Fibroblast of mammary gland (primary cell): ENCODE data around the gene GALNT14.

Source experiments
- DNase-seq: peaks from one replicate; pipeline ENCODE4 v3.0.0-alpha.2; 2010; ENCODE audit warnings: low read depth
- H3K4me3 ChIP-seq: 2 replicates; pipeline ENCODE4 v1.5.1; 2011; ENCODE audit warnings: low read depth, mild to moderate bottlenecking, low read length, moderate library complexity; ENCODE audit not compliant: control insufficient read depth
- TF ChIP-seq, protein P1 (sequence below): conservative IDR thresholded peaks from 2 replicates; pipeline ENCODE4 v1.5.1; 2011; ENCODE audit warnings: low read depth, low read length, inconsistent platforms; ENCODE audit not compliant: control insufficient read depth, insufficient read depth

The GALNT14 gene

DNA sequence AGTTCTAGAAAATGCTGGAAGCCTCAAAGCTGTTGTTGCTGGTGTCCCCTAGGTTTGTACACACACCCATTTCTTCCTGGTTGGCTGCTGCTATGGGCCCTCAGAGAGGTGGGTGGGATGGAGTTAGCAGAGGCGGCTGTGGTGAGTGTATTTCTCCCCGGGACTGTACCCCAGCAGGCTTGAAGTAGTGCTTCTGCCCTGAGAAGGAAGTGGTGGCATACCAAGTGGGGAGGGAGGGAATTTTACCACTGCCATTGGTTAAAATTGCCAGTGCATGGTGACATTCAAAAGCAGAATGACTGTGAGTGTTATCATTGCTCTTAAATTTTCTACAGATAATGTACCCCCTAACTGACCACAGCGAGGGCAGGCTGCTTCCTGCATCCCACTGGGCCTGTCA lies 205.4 kb downstream of the GALNT14 start:
- no peak for DNase-seq
- no peak overlapping the region for H3K4me3 ChIP-seq
- TF ChIP-seq, protein P1, sequence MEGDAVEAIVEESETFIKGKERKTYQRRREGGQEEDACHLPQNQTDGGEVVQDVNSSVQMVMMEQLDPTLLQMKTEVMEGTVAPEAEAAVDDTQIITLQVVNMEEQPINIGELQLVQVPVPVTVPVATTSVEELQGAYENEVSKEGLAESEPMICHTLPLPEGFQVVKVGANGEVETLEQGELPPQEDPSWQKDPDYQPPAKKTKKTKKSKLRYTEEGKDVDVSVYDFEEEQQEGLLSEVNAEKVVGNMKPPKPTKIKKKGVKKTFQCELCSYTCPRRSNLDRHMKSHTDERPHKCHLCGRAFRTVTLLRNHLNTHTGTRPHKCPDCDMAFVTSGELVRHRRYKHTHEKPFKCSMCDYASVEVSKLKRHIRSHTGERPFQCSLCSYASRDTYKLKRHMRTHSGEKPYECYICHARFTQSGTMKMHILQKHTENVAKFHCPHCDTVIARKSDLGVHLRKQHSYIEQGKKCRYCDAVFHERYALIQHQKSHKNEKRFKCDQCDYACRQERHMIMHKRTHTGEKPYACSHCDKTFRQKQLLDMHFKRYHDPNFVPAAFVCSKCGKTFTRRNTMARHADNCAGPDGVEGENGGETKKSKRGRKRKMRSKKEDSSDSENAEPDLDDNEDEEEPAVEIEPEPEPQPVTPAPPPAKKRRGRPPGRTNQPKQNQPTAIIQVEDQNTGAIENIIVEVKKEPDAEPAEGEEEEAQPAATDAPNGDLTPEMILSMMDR = no peak

DNA sequence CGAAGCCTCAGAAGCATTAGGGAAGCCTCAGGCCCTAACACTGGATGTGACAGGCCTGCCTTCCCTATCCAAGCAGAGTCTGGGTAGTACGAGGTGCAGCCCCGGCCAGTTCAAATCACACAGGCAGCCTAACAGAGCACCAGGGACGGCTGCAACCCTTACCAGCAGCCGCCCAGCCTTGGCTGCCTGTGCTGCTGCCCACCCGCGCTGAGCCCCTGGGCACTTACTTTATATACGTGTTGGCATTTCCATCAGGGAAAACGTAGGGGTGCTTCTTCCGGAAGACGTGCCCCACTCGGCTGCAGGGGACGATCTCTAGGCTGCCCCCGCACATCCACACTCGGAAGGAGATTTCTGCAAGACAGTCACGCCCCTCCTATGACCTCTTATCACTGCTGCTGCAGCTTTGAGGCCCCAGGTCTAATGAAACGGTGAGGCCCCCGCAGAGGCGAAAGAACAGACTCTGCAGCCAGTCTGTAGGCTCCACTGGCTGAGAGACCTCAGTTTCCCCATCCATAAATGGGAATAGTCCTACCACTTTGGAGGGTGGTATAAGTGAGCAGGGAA lies 206.3 kb downstream of the GALNT14 start:
- DNase-seq = no peak

GRCh38 chr2:30930716-30931115 lies 207.5 kb downstream of the GALNT14 start:
- TF ChIP-seq, protein P1 = no peak
- no peak overlapping the region for H3K4me3 ChIP-seq
- DNase-seq = no peak

More for the DNA sequence above, 206.3 kb downstream of the GALNT14 start:
- H3K4me3 ChIP-seq = no peak overlapping the region
- TF ChIP-seq, protein P1 = no peak

DNA sequence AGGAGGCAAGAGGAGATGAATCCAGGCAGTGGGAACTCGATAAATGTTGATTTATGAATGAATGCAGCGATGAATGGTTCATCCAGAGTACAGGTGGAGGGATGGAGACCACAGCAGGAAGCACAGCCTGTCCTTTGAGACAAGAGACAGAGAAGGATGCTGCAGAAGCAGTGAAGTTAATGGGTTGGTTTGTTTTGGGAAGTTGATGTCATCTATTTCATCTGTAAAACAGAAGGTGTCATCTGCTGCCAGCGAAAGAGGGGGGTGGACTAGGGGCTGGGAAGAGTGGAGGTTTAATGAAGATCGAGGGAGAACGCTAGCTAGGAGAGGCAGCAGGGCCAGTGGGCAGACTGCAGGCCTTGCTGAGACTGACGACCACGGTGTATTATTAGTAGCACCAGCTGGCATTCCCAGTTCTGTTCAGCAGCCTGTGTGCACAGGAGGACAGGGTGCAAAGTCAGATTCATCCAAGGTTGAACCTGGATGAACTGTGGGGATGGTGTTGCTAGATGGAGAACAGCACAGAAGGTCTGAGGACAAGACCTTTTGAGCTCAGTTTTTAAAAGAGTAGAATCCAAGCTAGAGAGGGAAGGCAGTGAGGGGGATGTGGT lies 210.7 kb downstream of the GALNT14 start:
- DNase-seq = no peak
- H3K4me3 ChIP-seq = no peak overlapping the region
- TF ChIP-seq, protein P1 = no peak

DNA sequence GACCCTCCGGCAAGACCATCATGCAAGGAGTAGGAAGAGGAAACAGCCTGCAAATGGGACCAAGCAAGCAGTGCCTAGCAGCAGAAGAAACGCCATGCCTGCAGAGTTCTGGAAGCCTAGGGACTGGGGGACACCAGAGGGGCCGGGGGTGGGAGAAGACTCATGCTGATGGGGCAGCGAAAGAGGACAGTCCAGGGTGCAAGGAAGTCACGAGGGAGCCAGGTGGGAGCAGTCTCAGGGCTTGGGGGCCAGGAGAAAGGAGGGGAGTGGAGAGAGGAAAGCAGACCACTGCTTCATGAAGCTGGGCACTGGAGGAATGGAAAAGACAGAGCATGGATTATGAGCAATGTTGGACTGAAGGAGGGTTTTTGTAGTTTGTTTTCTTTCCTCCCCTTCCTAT lies 211.6 kb downstream of the GALNT14 start:
- no peak overlapping the region for H3K4me3 ChIP-seq
- DNase-seq = no peak
- TF ChIP-seq, protein P1 = no peak

GRCh38 chr2:30923623-30924022 lies 214.6 kb downstream of the GALNT14 start:
- no peak overlapping the region for H3K4me3 ChIP-seq
- TF ChIP-seq, protein P1 = no peak
- no peak for DNase-seq
